ENCODE results near the gene SMC4.

SMC4 gene

GRCh38 chr3:160370987-160371857, 28.2 kb upstream of the SMC4 start:
- no peak for TF ChIP-seq CTCF (IDR thresholded peaks at IDR 0.05; ENCODE audit: insufficient read depth, low read depth, low read length, missing control alignments)
- no peak for DNase-seq (ENCODE audit: low read depth)
- H3K4me3 ChIP-seq (ENCODE audit: low read depth, low read length) = no peak overlapping the region

GRCh38 chr3:160372780-160373179, 26.7 kb upstream of the SMC4 start:
- TF ChIP-seq CTCF (IDR thresholded peaks at IDR 0.05; ENCODE audit: insufficient read depth, low read depth, low read length, missing control alignments) = no peak
- DNase-seq (ENCODE audit: low read depth) = no peak

GRCh38 chr3:160373655-160374054, 25.8 kb upstream of the SMC4 start:
- TF ChIP-seq CTCF (IDR thresholded peaks at IDR 0.05; ENCODE audit: insufficient read depth, low read depth, low read length, missing control alignments) = no peak

More at GRCh38 chr3:160372780-160373179, 26.7 kb upstream of the SMC4 start:
- no peak overlapping the region for H3K4me3 ChIP-seq (ENCODE audit: low read depth, low read length)

GRCh38 chr3:160374472-160374871, 25.0 kb upstream of the SMC4 start:
- H3K4me3 ChIP-seq (ENCODE audit: low read depth, low read length) = no peak overlapping the region
- TF ChIP-seq CTCF (IDR thresholded peaks at IDR 0.05; ENCODE audit: insufficient read depth, low read depth, low read length, missing control alignments) = no peak
- DNase-seq (ENCODE audit: low read depth) = no peak

More at GRCh38 chr3:160373655-160374054, 25.8 kb upstream of the SMC4 start:
- no peak for DNase-seq (ENCODE audit: low read depth)
- no peak overlapping the region for H3K4me3 ChIP-seq (ENCODE audit: low read depth, low read length)

- no peak for TF ChIP-seq CTCF (IDR thresholded peaks at IDR 0.05; ENCODE audit: insufficient read depth, low read depth, low read length, missing control alignments)
- no peak overlapping the region for H3K4me3 ChIP-seq (ENCODE audit: low read depth, low read length)
- DNase-seq (ENCODE audit: low read depth) = no peak
These were observed 24.5 kb upstream of the SMC4 start for GRCh38 chr3:160374925-160375324.

- TF ChIP-seq CTCF (IDR thresholded peaks at IDR 0.05; ENCODE audit: insufficient read depth, low read depth, low read length, missing control alignments) = no peak
- DNase-seq (ENCODE audit: low read depth) = no peak
- H3K4me3 ChIP-seq (ENCODE audit: low read depth, low read length) = no peak overlapping the region
These were observed 22.8 kb upstream of the SMC4 start for GRCh38 chr3:160376681-160377080.

Data from GM12865 (cell line).